Colonic mucosa (tissue), 4 donors: ENCODE data around the gene LSM14A. TPM values are rescaled to one million over a fixed set of nuclear protein-coding genes. Genes with fewer than 3 reads are reported as not detected.
A peak's percentile ranks its signal among the peaks of the same experiment; 100 is the strongest.

ENCODE experiments used
- DNase-seq: peaks from one replicate; pipeline ENCODE4 v3.0.0-alpha.2; 2020
- H3K27ac ChIP-seq: fragments of 200-600 bp; one replicate; pipeline ENCODE4 v1.8.0; 2021
- H3K27me3 ChIP-seq: fragments of 200-600 bp; one replicate; pipeline ENCODE4 v1.8.0; 2021
- H3K36me3 ChIP-seq: fragments of 200-600 bp; one replicate; pipeline ENCODE4 v1.8.0; 2021
- H3K4me1 ChIP-seq: fragments of 200-600 bp; one replicate; pipeline ENCODE4 v1.8.0; 2021; ENCODE audit warnings: mild to moderate bottlenecking
- H3K4me3 ChIP-seq: fragments of 200-600 bp; one replicate; pipeline ENCODE4 v1.8.0; 2021
- H3K9ac ChIP-seq, 2 donors: one replicate each; pipeline ENCODE4 v1.7.0; 2013; ENCODE audit warnings: control low read depth in 2 of 2, low read depth in 2 of 2, low read length in 2 of 2
- H3K9me3 ChIP-seq: fragments of 200-600 bp; one replicate; pipeline ENCODE4 v1.8.0; 2021
- intact Hi-C: fragments of 100-400 bp; cut with DNase I; formaldehyde crosslinking; loops from one replicate; pipeline ENCODE4 v1.14.1; 2022
- total RNA-seq, 2 donors: library from RNA; stranded (reverse); fragmentation: NEBNext Ultra II Directional in 1 of 2; extraction: Animal tissue kit (Norgen Biotek cat#: 25700) in 1 of 2; gene quantifications; one replicate each; pipeline ENCODE4 v1.2.1, GENCODE V29; 2021
- TF ChIP-seq, protein P1 (sequence below): fragments of 200-600 bp; IDR thresholded peaks from one replicate; pipeline ENCODE4 v1.8.0; 2022; ENCODE audit warnings: antibody characterized with exemption, mild to moderate bottlenecking
- donor health status: healthy.
- donor health status: DM: no; HTN: no; CAD: no.
- donor health status: DM: no; HTN: no; CAD: no.

LSM14A gene
- total RNA-seq, 2 donors from 2014 or later = 80.5 to 105 TPM

DNA sequence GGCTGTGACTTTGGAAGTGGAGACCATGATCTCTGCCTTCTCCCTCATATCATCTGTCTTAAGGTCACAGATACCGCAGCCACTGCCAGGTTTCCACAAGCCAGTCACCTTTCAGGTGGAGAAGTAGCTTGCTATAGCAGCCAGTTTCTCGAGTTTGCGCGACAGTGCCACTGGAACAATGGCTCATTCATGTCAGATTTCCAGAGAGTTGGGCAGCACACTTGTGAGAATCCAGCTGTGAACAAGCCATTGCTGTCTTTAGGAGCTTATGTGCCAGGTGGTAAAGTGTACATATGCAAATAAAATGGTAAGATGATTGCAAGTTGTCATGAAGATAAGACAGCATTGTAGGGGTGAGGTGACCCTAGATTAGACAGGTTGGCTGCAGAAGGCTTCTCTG is 104.3 kb downstream of the LSM14A start:
- H3K9ac ChIP-seq = peak overlapping the region in 1 of 2 donors; percentile 14
- no peaks in the 10 kb centered on the region for H3K9me3 ChIP-seq
- no peak for DNase-seq
- no peak overlapping the region for H3K4me3 ChIP-seq
- intact Hi-C loops = no loop called here
- peak overlapping the region; percentile 14 for H3K27ac ChIP-seq
- no peaks in the 10 kb centered on the region for H3K4me1 ChIP-seq
- H3K27me3 ChIP-seq = no peaks in the 10 kb centered on the region
- TF ChIP-seq, protein P1, sequence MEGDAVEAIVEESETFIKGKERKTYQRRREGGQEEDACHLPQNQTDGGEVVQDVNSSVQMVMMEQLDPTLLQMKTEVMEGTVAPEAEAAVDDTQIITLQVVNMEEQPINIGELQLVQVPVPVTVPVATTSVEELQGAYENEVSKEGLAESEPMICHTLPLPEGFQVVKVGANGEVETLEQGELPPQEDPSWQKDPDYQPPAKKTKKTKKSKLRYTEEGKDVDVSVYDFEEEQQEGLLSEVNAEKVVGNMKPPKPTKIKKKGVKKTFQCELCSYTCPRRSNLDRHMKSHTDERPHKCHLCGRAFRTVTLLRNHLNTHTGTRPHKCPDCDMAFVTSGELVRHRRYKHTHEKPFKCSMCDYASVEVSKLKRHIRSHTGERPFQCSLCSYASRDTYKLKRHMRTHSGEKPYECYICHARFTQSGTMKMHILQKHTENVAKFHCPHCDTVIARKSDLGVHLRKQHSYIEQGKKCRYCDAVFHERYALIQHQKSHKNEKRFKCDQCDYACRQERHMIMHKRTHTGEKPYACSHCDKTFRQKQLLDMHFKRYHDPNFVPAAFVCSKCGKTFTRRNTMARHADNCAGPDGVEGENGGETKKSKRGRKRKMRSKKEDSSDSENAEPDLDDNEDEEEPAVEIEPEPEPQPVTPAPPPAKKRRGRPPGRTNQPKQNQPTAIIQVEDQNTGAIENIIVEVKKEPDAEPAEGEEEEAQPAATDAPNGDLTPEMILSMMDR = no peak
- H3K36me3 ChIP-seq = no peaks in the 10 kb centered on the region

GRCh38 chr19:34277244-34277643 is 104.9 kb downstream of the LSM14A start:
- TF ChIP-seq, protein P1 = no peak
- Histone ChIP-seq H3K9me3 (no peaks in the 10 kb centered on the region), H3K4me3 (no peak overlapping the region), H3K4me1 (no peaks in the 10 kb centered on the region), H3K9ac (peak overlapping the region in 1 of 2 donors; percentile 14), H3K36me3 (no peaks in the 10 kb centered on the region), H3K27me3 (no peaks in the 10 kb centered on the region), H3K27ac (no peak overlapping the region)
- intact Hi-C loops = no loop called here
- no peak for DNase-seq

DNA sequence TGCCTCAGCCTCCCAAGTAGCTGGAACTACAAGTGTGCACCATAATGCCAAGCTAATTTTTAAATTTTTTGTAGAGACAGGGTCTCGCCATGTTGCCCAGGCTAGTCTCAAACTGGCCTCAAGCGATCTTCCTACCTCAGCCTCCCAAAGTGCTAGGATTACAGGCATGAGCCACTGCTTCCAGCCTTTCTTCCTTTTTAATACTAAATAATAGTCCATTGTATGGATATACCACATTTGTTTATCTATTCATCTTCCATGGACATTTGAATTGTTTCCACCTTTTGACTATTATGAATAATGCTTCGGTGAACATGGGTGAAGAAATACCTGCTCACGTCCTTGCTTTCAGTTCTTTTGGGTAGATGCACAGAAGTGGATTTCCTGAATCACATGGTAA is 106.5 kb downstream of the LSM14A start:
- Histone ChIP-seq H3K4me3 (no peak overlapping the region), H3K27me3 (no peaks in the 10 kb centered on the region), H3K36me3 (no peaks in the 10 kb centered on the region), H3K9ac (no peak overlapping the region), H3K9me3 (no peaks in the 10 kb centered on the region), H3K4me1 (no peaks in the 10 kb centered on the region), H3K27ac (no peak overlapping the region)
- TF ChIP-seq, protein P1 = no peak
- DNase-seq = no peak
- intact Hi-C loops = no loop called here

Other genes starting within 250 kb of the LSM14A start
- gene GARRE1, start 82.0 kb downstream of the LSM14A start, total RNA-seq = 10 to 100 TPM; 13.0 to 26.7 TPM
- 100 to 1,000 TPM; 470 to 592 TPM for gene GPI, start 192.7 kb downstream of the LSM14A start, total RNA-seq
- 1 to 10 TPM; 5.9 to 9.9 TPM for gene PDCD2L, start 231.9 kb downstream of the LSM14A start, total RNA-seq